Measurements from ENCODE around the gene CCDC50. TPM values are rescaled to one million over a fixed set of nuclear protein-coding genes. Genes with fewer than 3 reads are reported as not detected.

CCDC50 gene
- total RNA-seq, 4 donors from 2014 or later, result 27.8 to 58.7 (median 34.5) TPM

- intact Hi-C loops (cut with DNase I; ENCODE audit: low total_unique reads), result no loop called here
- WGBS, 2 donors, result 37 to 69% methylated on average over 2 of the region's 2 CpGs
- no peak for DNase-seq (ENCODE audit: low spot score in 2 of 2)
These were observed 112.5 kb downstream of the CCDC50 start for GRCh38 chr3:191441687-191442086.

GRCh38 chr3:191444569-191444968 lies 115.4 kb downstream of the CCDC50 start:
- TF ChIP-seq POLR2A (IDR thresholded peaks at IDR 0.05) (no peak), CTCF (IDR thresholded peaks at IDR 0.05) (no peak)
- intact Hi-C loops (cut with DNase I; ENCODE audit: low total_unique reads), result no loop called here
- DNase-seq (ENCODE audit: low spot score in 2 of 2), result no peak
- 87 to 94% methylated on average over 3 of the region's 3 CpGs for WGBS, 2 donors
- H3K4me3 ChIP-seq (ENCODE audit: low read depth, poor library complexity, severe bottlenecking), result no peak overlapping the region

More at GRCh38 chr3:191441687-191442086, 112.5 kb downstream of the CCDC50 start:
- H3K4me3 ChIP-seq (ENCODE audit: low read depth, poor library complexity, severe bottlenecking), result no peak overlapping the region
- TF ChIP-seq POLR2A (IDR thresholded peaks at IDR 0.05), result no peak
- TF ChIP-seq CTCF (IDR thresholded peaks at IDR 0.05), result no peak

Other genes with a start within 250 kb of the CCDC50 start
- gene OSTN, start 130.2 kb upstream of the CCDC50 start, total RNA-seq, result not detected
- gene UTS2B, start 1.1 kb downstream of the CCDC50 start, total RNA-seq, result not detected
- not detected for gene PYDC2, start 131.8 kb downstream of the CCDC50 start, total RNA-seq

Measured in lower leg skin (tissue), 4 donors.